Fibroblast of lung (primary cell): ENCODE data around the gene CST3.

ENCODE experiments used
- CTCF ChIP-seq, 2 donors: IDR thresholded peaks in 1 of 2; conservative IDR thresholded peaks in 1 of 2; 1 replicate in 1 of 2; 2 replicates in 1 of 2; pipeline ENCODE4 v1.5.1; 2011 to 2012; ENCODE audit warnings: low read length in 2 of 2, control low read depth in 1 of 2, inconsistent platforms in 1 of 2, low read depth in 1 of 2, mild to moderate bottlenecking in 1 of 2
- EZH2 ChIP-seq: IDR thresholded peaks from 2 replicates; pipeline ENCODE4 v1.5.1; 2012; ENCODE audit warnings: low read length, control low read depth, mild to moderate bottlenecking; ENCODE audit errors: missing control alignments

GRCh38 chr20:23673209-23673608 is 35.5 kb upstream of the CST3 start:
- TF ChIP-seq CTCF (conservative IDR thresholded peaks at IDR 0.05 in 1 of 2, IDR thresholded peaks at IDR 0.05 in 1 of 2; ENCODE audit: low read depth in 1 of 2, low read length in 2 of 2) (no peak), EZH2 (no peak)
